SK-N-SH treated with all-trans-retinoic acid at 6 μM for 48 hours (cell line): Measurements from ENCODE around the gene CCDC172.

Source experiments
- CREB5 ChIP-seq: fragments of 250-450 bp; sonication (Bioruptor Pico); IDR thresholded peaks from 2 replicates; pipeline ENCODE4 v1.5.1; 2020; ENCODE audit warnings: low read depth, mild to moderate bottlenecking, moderate library complexity
- OSR1 ChIP-seq: fragments of 250-450 bp; sonication (Bioruptor Pico); IDR thresholded peaks from 2 replicates; pipeline ENCODE4 v1.8.0; 2022; ENCODE audit warnings: moderate library complexity, mild to moderate bottlenecking, inconsistent platforms
- PATZ1 ChIP-seq: fragments of 250-450 bp; sonication (Bioruptor Pico); IDR thresholded peaks from 2 replicates; pipeline ENCODE4 v1.8.0; 2020; ENCODE audit warnings: mild to moderate bottlenecking, moderate library complexity, borderline replicate concordance
- RARB ChIP-seq: fragments of 250-450 bp; sonication (Bioruptor Pico); IDR thresholded peaks from 2 replicates; pipeline ENCODE4 v1.8.0; 2021; ENCODE audit warnings: mild to moderate bottlenecking, moderate library complexity
- TOX ChIP-seq: fragments of 250-450 bp; sonication (Bioruptor Pico); IDR thresholded peaks from 2 replicates; pipeline ENCODE4 v1.8.0; 2021; ENCODE audit warnings: mild to moderate bottlenecking, moderate library complexity, borderline replicate concordance
- ZNF565 ChIP-seq: fragments of 450-650 bp; formaldehyde crosslinking; conservative IDR thresholded peaks from 2 replicates; pipeline ENCODE4 v1.5.0; 2020; ENCODE audit warnings: low read depth, mild to moderate bottlenecking, moderate library complexity

- TF ChIP-seq OSR1 (CRISPR knock-in tag) (no peak), ZNF565 (CRISPR knock-in tag) (no peak), PATZ1 (CRISPR knock-in tag) (no peak), TOX (CRISPR knock-in tag) (no peak), RARB (no peak), CREB5 (CRISPR knock-in tag) (no peak)
Observed at GRCh38 chr10:116324227-116324950, at the start of gene CCDC172.
